Measurements from ENCODE around the gene SLC43A3.

DNA sequence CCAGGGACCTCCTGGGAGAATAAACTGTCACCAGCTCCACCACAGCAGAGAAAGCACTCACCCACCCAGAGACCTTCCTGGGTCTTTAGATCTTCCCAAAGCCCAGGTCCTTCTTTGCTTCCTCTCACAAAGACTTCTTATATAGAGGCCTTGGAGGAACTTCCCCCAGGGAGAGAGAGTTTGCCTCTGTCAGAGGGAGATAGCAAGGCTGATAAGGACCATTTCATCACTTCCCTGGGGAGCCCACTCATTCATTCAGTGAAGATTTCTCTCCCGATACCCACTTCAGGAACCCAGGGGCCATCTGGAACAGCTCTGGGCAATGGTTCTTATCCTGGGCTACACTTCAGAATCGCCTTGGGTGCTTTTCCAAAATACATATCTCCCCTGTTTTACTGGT, 36.4 kb downstream of the SLC43A3 start, which contains the start of gene PRG2:
- TF ChIP-seq, protein P1, sequence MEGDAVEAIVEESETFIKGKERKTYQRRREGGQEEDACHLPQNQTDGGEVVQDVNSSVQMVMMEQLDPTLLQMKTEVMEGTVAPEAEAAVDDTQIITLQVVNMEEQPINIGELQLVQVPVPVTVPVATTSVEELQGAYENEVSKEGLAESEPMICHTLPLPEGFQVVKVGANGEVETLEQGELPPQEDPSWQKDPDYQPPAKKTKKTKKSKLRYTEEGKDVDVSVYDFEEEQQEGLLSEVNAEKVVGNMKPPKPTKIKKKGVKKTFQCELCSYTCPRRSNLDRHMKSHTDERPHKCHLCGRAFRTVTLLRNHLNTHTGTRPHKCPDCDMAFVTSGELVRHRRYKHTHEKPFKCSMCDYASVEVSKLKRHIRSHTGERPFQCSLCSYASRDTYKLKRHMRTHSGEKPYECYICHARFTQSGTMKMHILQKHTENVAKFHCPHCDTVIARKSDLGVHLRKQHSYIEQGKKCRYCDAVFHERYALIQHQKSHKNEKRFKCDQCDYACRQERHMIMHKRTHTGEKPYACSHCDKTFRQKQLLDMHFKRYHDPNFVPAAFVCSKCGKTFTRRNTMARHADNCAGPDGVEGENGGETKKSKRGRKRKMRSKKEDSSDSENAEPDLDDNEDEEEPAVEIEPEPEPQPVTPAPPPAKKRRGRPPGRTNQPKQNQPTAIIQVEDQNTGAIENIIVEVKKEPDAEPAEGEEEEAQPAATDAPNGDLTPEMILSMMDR (IDR thresholded peaks at IDR 0.05; ENCODE audit: low read depth, low read length) = no peak
- no peak for TF ChIP-seq EZH2phosphoT487 (IDR thresholded peaks at IDR 0.05; ENCODE audit: low read depth)

Measured in OCI-LY3 (cell line).